ENCODE results near the gene CCNY. TPM values are rescaled to one million over a fixed set of nuclear protein-coding genes. Genes with fewer than 3 reads are reported as not detected.
"Not testable (repeated sequence)": the region's sequence is repeated elsewhere in the genome, so short reads cannot be mapped to it uniquely, and the experiment has no call there.

CCNY gene
- total RNA-seq, 2 donors from 2014 or later: 31.6 to 54.0 TPM

DNA sequence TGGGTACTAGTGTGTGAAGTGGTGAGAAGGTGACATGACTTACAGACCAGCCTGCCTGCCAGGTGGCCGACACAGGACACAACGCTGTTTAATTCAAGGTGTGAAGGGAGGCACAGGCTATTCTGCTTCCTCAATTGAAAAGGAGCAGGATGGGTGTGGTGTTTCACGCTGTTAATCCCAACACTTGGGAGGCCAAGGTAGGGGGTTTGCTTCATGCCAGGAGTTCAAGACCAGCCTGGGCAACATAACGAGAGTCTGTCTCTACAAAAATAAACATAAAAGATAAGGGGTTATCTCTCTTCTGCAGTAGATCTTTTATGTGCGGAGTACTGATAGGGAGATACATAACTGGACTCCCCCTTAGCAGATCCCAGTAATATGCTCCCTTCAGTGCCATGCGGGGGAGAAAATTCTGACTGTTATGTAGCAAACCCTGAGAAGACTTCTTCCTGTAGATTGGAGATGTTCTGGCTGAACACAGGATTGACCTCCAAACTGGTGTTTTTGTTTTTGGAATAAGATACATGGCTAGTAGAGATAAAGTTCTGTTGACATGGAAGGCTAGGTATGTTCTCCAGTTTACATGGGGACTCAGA is 63.2 kb downstream of the CCNY start:
- Histone ChIP-seq H3K27ac (no peak overlapping the region), H3K4me1 (replicated peaks) (no peaks in the 10 kb centered on the region), H3K4me3 (no peak overlapping the region), H3K27me3 (replicated peaks; ENCODE audit: insufficient read depth) (no peaks in the 10 kb centered on the region), H3K36me3 (no peaks in the 10 kb centered on the region), H3K9me3 (no peaks in the 10 kb centered on the region)
- TF ChIP-seq POLR2AphosphoS5 (IDR thresholded peaks at IDR 0.05) (no peak), POLR2A (IDR thresholded peaks at IDR 0.05) (no peak), CTCF (IDR thresholded peaks at IDR 0.05) (no peak)
- intact Hi-C loops (cut with DNase I): no loop called here
- no peak for DNase-seq (ENCODE audit: low spot score)
- WGBS: 89% methylated on average over 6 of the region's 6 CpGs

- H3K9me3 ChIP-seq: no peaks in the 10 kb centered on the region
- H3K4me1 ChIP-seq (replicated peaks): no peaks in the 10 kb centered on the region
- WGBS: 74% methylated on average over 8 of the region's 8 CpGs
- no peaks in the 10 kb centered on the region for H3K36me3 ChIP-seq
- no peak for DNase-seq (ENCODE audit: low spot score)
- no peaks in the 10 kb centered on the region for H3K27me3 ChIP-seq (replicated peaks; ENCODE audit: insufficient read depth)
- no peak for TF ChIP-seq POLR2AphosphoS5 (IDR thresholded peaks at IDR 0.05)
- TF ChIP-seq CTCF (IDR thresholded peaks at IDR 0.05): no peak
- no peak for TF ChIP-seq POLR2A (IDR thresholded peaks at IDR 0.05)
- no peak overlapping the region for H3K27ac ChIP-seq
- intact Hi-C loops (cut with DNase I): no loop called here
- H3K4me3 ChIP-seq: no peak overlapping the region
Measured at GRCh38 chr10:35400595-35401268, 64.4 kb downstream of the CCNY start.

DNA sequence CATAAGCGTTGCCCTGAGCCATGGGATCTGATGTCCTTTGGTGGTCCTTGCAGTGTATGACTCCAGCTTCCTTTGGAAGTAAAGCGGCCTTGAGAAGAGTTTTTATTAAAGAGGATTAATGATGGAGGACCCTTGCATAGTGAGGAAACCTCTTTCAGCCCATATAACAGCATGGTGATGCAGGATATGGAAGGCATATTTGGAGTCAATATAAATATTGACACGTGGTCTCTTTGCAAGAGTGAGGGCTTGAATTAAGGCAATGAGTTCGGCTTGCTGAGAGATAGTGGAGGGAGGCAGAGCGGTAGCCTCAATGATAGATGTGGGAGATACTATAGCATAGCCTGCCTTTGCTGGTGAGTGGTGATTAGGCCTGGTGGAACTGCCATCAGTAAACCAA is 67.2 kb downstream of the CCNY start:
- H3K27me3 ChIP-seq (replicated peaks; ENCODE audit: insufficient read depth); H3K36me3 ChIP-seq; H3K4me1 ChIP-seq (replicated peaks); H3K9me3 ChIP-seq; DNase-seq (ENCODE audit: low spot score); H3K27ac ChIP-seq; H3K4me3 ChIP-seq; intact Hi-C loops (cut with DNase I): not testable (repeated sequence)
- 96% methylated on average over 5 of the region's 5 CpGs for WGBS

GRCh38 chr10:35404077-35404476 is 67.8 kb downstream of the CCNY start:
- H3K4me1 ChIP-seq (replicated peaks); H3K9me3 ChIP-seq; H3K27me3 ChIP-seq (replicated peaks; ENCODE audit: insufficient read depth); H3K36me3 ChIP-seq; intact Hi-C loops (cut with DNase I); H3K4me3 ChIP-seq; DNase-seq (ENCODE audit: low spot score); H3K27ac ChIP-seq: not testable (repeated sequence)
- WGBS: 87% methylated on average over 2 of the region's 2 CpGs

DNA sequence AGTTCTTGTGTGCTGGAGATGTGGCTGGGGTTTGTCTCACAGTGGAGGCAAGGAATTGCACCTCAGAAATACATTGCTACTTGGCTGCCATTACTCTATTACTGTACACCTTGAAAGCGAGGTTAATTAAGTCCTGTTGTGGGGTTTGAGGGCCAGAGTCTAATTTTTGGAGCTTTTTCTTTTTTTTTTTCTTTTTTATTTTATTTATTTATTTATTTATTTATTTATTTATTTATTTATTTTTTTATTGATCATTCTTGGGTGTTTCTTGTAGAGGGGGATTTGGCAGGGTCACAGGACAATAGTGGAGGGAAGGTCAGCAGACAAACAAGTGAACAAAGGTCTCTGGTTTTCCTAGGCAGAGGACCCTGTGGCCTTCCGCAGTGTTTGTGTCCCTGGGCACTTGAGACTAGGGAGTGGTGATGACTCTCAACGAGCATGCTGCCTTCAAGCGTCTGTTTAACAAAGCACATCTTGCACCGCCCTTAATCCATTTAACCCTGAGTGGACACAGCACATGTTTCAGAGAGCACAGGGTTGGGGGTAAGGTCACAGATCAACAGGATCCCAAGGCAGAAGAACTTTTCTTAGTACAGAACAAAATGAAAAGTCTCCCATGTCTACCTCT is 69.8 kb downstream of the CCNY start:
- intact Hi-C loops (cut with DNase I); H3K27ac ChIP-seq; H3K36me3 ChIP-seq; H3K4me3 ChIP-seq; DNase-seq (ENCODE audit: low spot score); H3K9me3 ChIP-seq; H3K27me3 ChIP-seq (replicated peaks; ENCODE audit: insufficient read depth); H3K4me1 ChIP-seq (replicated peaks): not testable (repeated sequence)
- 100% methylated on average over 2 of the region's 5 CpGs for WGBS

- H3K27ac ChIP-seq; H3K4me3 ChIP-seq; H3K27me3 ChIP-seq (replicated peaks; ENCODE audit: insufficient read depth); DNase-seq (ENCODE audit: low spot score); H3K9me3 ChIP-seq; intact Hi-C loops (cut with DNase I); H3K36me3 ChIP-seq; H3K4me1 ChIP-seq (replicated peaks): not testable (repeated sequence)
- WGBS: 94% methylated on average over 12 of the region's 12 CpGs
Measured at GRCh38 chr10:35407696-35408095, 71.4 kb downstream of the CCNY start.

GRCh38 chr10:35409094-35409582 is 72.8 kb downstream of the CCNY start:
- TF ChIP-seq CTCF (IDR thresholded peaks at IDR 0.05): no peak
- TF ChIP-seq POLR2A (IDR thresholded peaks at IDR 0.05): no peak
- Histone ChIP-seq H3K27ac (no peak overlapping the region), H3K4me1 (replicated peaks) (no peaks in the 10 kb centered on the region), H3K4me3 (no peak overlapping the region), H3K27me3 (replicated peaks; ENCODE audit: insufficient read depth) (no peaks in the 10 kb centered on the region), H3K9me3 (no peaks in the 10 kb centered on the region), H3K36me3 (no peaks in the 10 kb centered on the region)
- DNase-seq (ENCODE audit: low spot score): no peak
- intact Hi-C loops (cut with DNase I): no loop called here
- 69% methylated on average over 2 of the region's 2 CpGs for WGBS

All from prostate gland (tissue), 2 donors.